IMR-90 (cell line): ENCODE data around the gene LYPD6. TPM values are rescaled to one million over a fixed set of nuclear protein-coding genes. Genes with fewer than 3 reads are reported as not detected.

Experiments used
- ATAC-seq: fragments of 200-7000 bp; cut with Tn5 transposase; 2 replicates; pipeline ENCODE4 v1.9.1; 2020; ENCODE audit warnings: low read depth, mild to moderate bottlenecking, moderate library complexity
- BruUV-seq: library from RNA; stranded (reverse); fragments of 400-500 nt; replicated peaks from 2 replicates; lab custom pipeline; 2021; lab: Mats Ljungman, UMichigan
- CTCF ChIA-PET: fragments of 300-600 bp; formaldehyde crosslinking; extraction: SDS; loops from one replicate; lab custom pipeline; 2021; ENCODE audit warnings: antibody characterized with exemption; lab: Yijun Ruan, JAX
- POLR2A ChIA-PET: fragments of 300-600 bp; sonication (Branson Sonifier 250); formaldehyde crosslinking; loops from one replicate; lab custom pipeline; 2022; ENCODE audit warnings: antibody characterized with exemption; ENCODE audit not compliant: unreplicated experiment; lab: Charles Lee
- DNase-seq: peaks from one replicate; pipeline ENCODE4 v3.0.0; 2013
- H2AFZ ChIP-seq: replicated peaks from 2 replicates; pipeline ENCODE3; 2013; ENCODE audit warnings: low read length, mild to moderate bottlenecking; ENCODE audit not compliant: poor library complexity
- H2AK5ac ChIP-seq: 2 replicates; pipeline ENCODE4 v1.6.1; 2013; ENCODE audit warnings: low read depth, low read length, inconsistent platforms
- H2AK9ac ChIP-seq: replicated peaks from 2 replicates; pipeline ENCODE3; 2013; ENCODE audit warnings: mild to moderate bottlenecking, low read depth, low read length, moderate library complexity; ENCODE audit not compliant: poor library complexity
- H2BK120ac ChIP-seq: 2 replicates; pipeline ENCODE4 v1.6.1; 2013; ENCODE audit warnings: low read depth, low read length, inconsistent platforms
- H2BK15ac ChIP-seq: 3 replicates; pipeline ENCODE4 v1.6.1; 2013; ENCODE audit warnings: low read depth, low read length, inconsistent platforms
- H2BK20ac ChIP-seq: 2 replicates; pipeline ENCODE4 v1.6.1; 2013; ENCODE audit warnings: low read depth, mild to moderate bottlenecking, inconsistent platforms, low read length, moderate library complexity
- H2BK5ac ChIP-seq: 2 replicates; pipeline ENCODE4 v1.6.1; 2013; ENCODE audit warnings: mild to moderate bottlenecking, low read depth, low read length, inconsistent platforms; ENCODE audit not compliant: poor library complexity, severe bottlenecking
- H3K14ac ChIP-seq: replicated peaks from 2 replicates; pipeline ENCODE4 v1.6.1; 2013; ENCODE audit warnings: low read depth, low read length, inconsistent platforms
- H3K18ac ChIP-seq: 2 replicates; pipeline ENCODE4 v1.6.1; 2013; ENCODE audit warnings: low read depth, low read length, control low read depth
- H3K23ac ChIP-seq: 2 replicates; pipeline ENCODE4 v1.6.1; 2013; ENCODE audit warnings: low read depth, low read length, inconsistent platforms
- H3K27ac ChIP-seq: 2 replicates; pipeline ENCODE4 v1.5.1; 2013; ENCODE audit warnings: mild to moderate bottlenecking, control low read depth, low read length; ENCODE audit not compliant: insufficient read depth
- H3K27me3 ChIP-seq: 2 replicates; pipeline ENCODE4 v1.6.1; 2013; ENCODE audit warnings: low read length; ENCODE audit not compliant: control insufficient read depth, insufficient read depth
- H3K36me3 ChIP-seq: 2 replicates; pipeline ENCODE4 v1.6.1; 2013; ENCODE audit warnings: low read length, mixed read lengths; ENCODE audit not compliant: control insufficient read depth, insufficient read depth
- H3K4ac ChIP-seq: 2 replicates; pipeline ENCODE4 v1.6.1; 2013; ENCODE audit warnings: low read depth, low read length, inconsistent platforms
- H3K4me1 ChIP-seq: 2 replicates; pipeline ENCODE4 v1.6.1; 2013; ENCODE audit warnings: low read length, mixed read lengths; ENCODE audit not compliant: control insufficient read depth, insufficient read depth
- H3K4me2 ChIP-seq: 2 replicates; pipeline ENCODE4 v1.6.1; 2013; ENCODE audit warnings: low read depth, mild to moderate bottlenecking, control low read depth, low read length, moderate library complexity
- H3K4me3 ChIP-seq: 2 replicates; pipeline ENCODE4 v1.5.1; 2013; ENCODE audit warnings: low read depth, mild to moderate bottlenecking, control low read depth, low read length, moderate library complexity; ENCODE audit not compliant: insufficient read depth
- H3K56ac ChIP-seq: 2 replicates; pipeline ENCODE4 v1.6.1; 2013; ENCODE audit warnings: low read length, inconsistent platforms; ENCODE audit not compliant: insufficient read depth; ENCODE audit errors: extremely low read depth
- H3K79me1 ChIP-seq, 2 experiments: 2 replicates each; pipeline ENCODE4 v1.6.1; 2013; ENCODE audit warnings: low read length in 2 of 2, inconsistent platforms in 1 of 2, low read depth in 1 of 2
- H3K9ac ChIP-seq: 2 replicates; pipeline ENCODE4 v1.6.1; 2013; ENCODE audit warnings: low read depth, low read length, control low read depth
- H3K9me1 ChIP-seq: 2 replicates; pipeline ENCODE4 v1.6.1; 2013; ENCODE audit warnings: low read length, inconsistent platforms; ENCODE audit not compliant: insufficient read depth
- H3K9me3 ChIP-seq: 2 replicates; pipeline ENCODE4 v1.6.1; 2013; ENCODE audit warnings: low read length; ENCODE audit not compliant: control insufficient read depth, insufficient read depth
- H4K20me1 ChIP-seq: 2 replicates; pipeline ENCODE4 v1.6.1; 2013; ENCODE audit warnings: low read length, inconsistent platforms; ENCODE audit not compliant: insufficient read depth
- H4K5ac ChIP-seq: 2 replicates; pipeline ENCODE4 v1.6.1; 2013; ENCODE audit warnings: mild to moderate bottlenecking, low read depth, low read length, control low read depth
- H4K8ac ChIP-seq, 2 experiments: 2 replicates each; pipeline ENCODE4 v1.6.1; 2013; ENCODE audit warnings: low read depth in 2 of 2, low read length in 2 of 2, control low read depth in 1 of 2, inconsistent platforms in 1 of 2
- H4K91ac ChIP-seq: 2 replicates; pipeline ENCODE4 v1.6.1; 2013; ENCODE audit warnings: low read depth, low read length, inconsistent platforms; ENCODE audit not compliant: insufficient read depth
- BHLHE40 ChIP-seq: fragments of 150-350 bp; IDR thresholded peaks from 2 replicates; pipeline ENCODE4 v1.6.1; 2016; ENCODE audit warnings: mild to moderate bottlenecking, low read depth, low read length
- CEBPB ChIP-seq: IDR thresholded peaks from 2 replicates; pipeline ENCODE4 v1.6.1; 2012; ENCODE audit warnings: low read depth, low read length, improper control_type of control experiment
- CHD1 ChIP-seq: IDR thresholded peaks from 2 replicates; pipeline ENCODE4 v1.6.1; 2012; ENCODE audit warnings: low read depth, low read length, improper control_type of control experiment
- CTCF ChIP-seq: conservative IDR thresholded peaks from 2 replicates; pipeline ENCODE4 v1.5.1; 2012; ENCODE audit warnings: mild to moderate bottlenecking, low read depth, low read length, improper control_type of control experiment
- ELK1 ChIP-seq: fragments of 150-350 bp; IDR thresholded peaks from 2 replicates; pipeline ENCODE4 v1.6.1; 2016; ENCODE audit warnings: low read depth, mild to moderate bottlenecking, low read length, moderate library complexity, borderline replicate concordance
- FOS ChIP-seq: fragments of 150-350 bp; IDR thresholded peaks from 2 replicates; pipeline ENCODE4 v1.6.1; 2016; ENCODE audit warnings: low read depth, low read length
- MAFK ChIP-seq: IDR thresholded peaks from 2 replicates; pipeline ENCODE4 v1.6.1; 2012; ENCODE audit warnings: low read depth, low read length, improper control_type of control experiment
- MAZ ChIP-seq: IDR thresholded peaks from 2 replicates; pipeline ENCODE4 v1.6.1; 2012; ENCODE audit warnings: low read depth, mild to moderate bottlenecking, low read length, improper control_type of control experiment, moderate library complexity, borderline replicate concordance
- MXI1 ChIP-seq: IDR thresholded peaks from 2 replicates; pipeline ENCODE4 v1.6.1; 2012; ENCODE audit warnings: low read depth, mild to moderate bottlenecking, low read length, moderate library complexity, borderline replicate concordance
- NFE2L2 ChIP-seq: fragments of 150-350 bp; IDR thresholded peaks from 2 replicates; pipeline ENCODE4 v1.6.1; 2016; ENCODE audit warnings: low read depth, mild to moderate bottlenecking, low read length
- POLR2A ChIP-seq: IDR thresholded peaks from 2 replicates; pipeline ENCODE4 v1.6.1; 2012; ENCODE audit warnings: mild to moderate bottlenecking, low read depth, low read length
- RAD21 ChIP-seq: IDR thresholded peaks from 2 replicates; pipeline ENCODE4 v1.6.1; 2012; ENCODE audit warnings: low read length, improper control_type of control experiment
- RCOR1 ChIP-seq: IDR thresholded peaks from 2 replicates; pipeline ENCODE4 v1.6.1; 2012; ENCODE audit warnings: mild to moderate bottlenecking, low read length, improper control_type of control experiment; ENCODE audit not compliant: insufficient replicate concordance
- RFX5 ChIP-seq: IDR thresholded peaks from 2 replicates; pipeline ENCODE4 v1.8.0; 2012; ENCODE audit warnings: low read depth, mild to moderate bottlenecking, low read length, moderate library complexity
- SMC3 ChIP-seq: fragments of 150-350 bp; IDR thresholded peaks from 2 replicates; pipeline ENCODE4 v1.6.1; 2016; ENCODE audit warnings: low read depth, mild to moderate bottlenecking, antibody characterized with exemption, low read length, moderate library complexity
- WGBS, 2 experiments: methylation state at CpG; one replicate each; pipeline versions ENCODE4 v1.1.5 to v1.1.7; 2013; ENCODE audit warnings: missing lambda C conversion rate in 2 of 2; ENCODE audit not compliant: insufficient read length in 1 of 2; ENCODE audit errors: extremely low coverage in 2 of 2; 5-methylcytosine and 5-hydroxymethylcytosine counted together
- dilution Hi-C: fragments of 300-500 bp; cut with HindIII; formaldehyde crosslinking; loops from one replicate; pipeline ENCODE4 v1.14.3; 2018; ENCODE audit warnings: low sequenced_read_pairs; ENCODE audit not compliant: unreplicated experiment
- in situ Hi-C: fragments of 300-500 bp; cut with MboI; formaldehyde crosslinking; loops from 3 replicates; pipeline ENCODE4 v1.14.3; 2019; ENCODE audit warnings: low sequenced_read_pairs, inconsistent platforms, mixed read lengths
- intact Hi-C: fragments of 100-400 bp; cut with micrococcal nuclease; formaldehyde crosslinking; loops from 2 replicates; pipeline ENCODE4 v1.10.0; 2022
- polyA plus RNA-seq, 3 experiments: library from polyadenylated mRNA; depleted of rRNA; stranded (reverse); fragments of >200 nt; gene quantifications; 2 replicates each; pipeline ENCODE4 v1.2.3, GENCODE V29; 2012; ENCODE audit warnings: low replicate concordance in 1 of 3
- total RNA-seq: library from RNA; depleted of rRNA; stranded (reverse); fragments of >200 nt; gene quantifications from 2 replicates; pipeline ENCODE4 v1.2.3, GENCODE V29; 2012
- TF ChIP-seq, protein P1 (sequence below): fragments of 150-350 bp; IDR thresholded peaks from 2 replicates; pipeline ENCODE4 v1.6.1; 2017; ENCODE audit warnings: mild to moderate bottlenecking, antibody characterized with exemption, low read length, low read depth

LYPD6 gene
- total and polyA plus RNA-seq, 2 of the 4 experiments (the other 2 are of a cell fraction), result 0.87 to 0.90 TPM

DNA sequence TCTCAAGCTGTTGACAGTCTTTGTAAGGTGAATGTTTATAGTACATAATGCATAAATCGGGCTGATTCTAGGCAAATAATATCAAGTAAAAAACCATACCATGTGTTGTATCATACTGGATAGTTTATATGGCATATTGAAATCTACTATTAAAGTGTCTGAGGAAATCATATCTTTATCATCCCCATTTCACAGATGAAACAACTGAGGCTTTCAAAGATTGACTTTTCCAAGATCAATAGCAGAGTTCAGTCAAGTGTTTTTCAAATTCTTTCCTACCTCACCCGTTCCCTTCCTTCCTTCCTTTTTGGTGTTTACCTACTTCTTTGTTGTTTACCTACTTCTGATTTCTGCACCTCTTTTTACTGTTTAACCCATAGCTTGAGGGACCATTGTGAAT is 2.0 kb downstream of the LYPD6 start:
- intact Hi-C loops, result loop anchor here (5.0 kb wide), 1 partner anchor 230 kb away; no protein-coding TSS in a partner anchor
- DNase-seq, result no peak
- no peak overlapping the region for H2BK5ac ChIP-seq
- H2AK9ac ChIP-seq, result no peak overlapping the region
- H3K56ac ChIP-seq, result no peak overlapping the region
- H3K27me3 ChIP-seq, result peaks cover 14% of the 10 kb centered on the region
- H3K9me1 ChIP-seq, result no peaks in the 10 kb centered on the region
- H4K8ac ChIP-seq, result no peak overlapping the region
- in situ Hi-C loops, result no loop called here
- H3K9me3 ChIP-seq, result no peaks in the 10 kb centered on the region
- H2BK120ac ChIP-seq, result no peak overlapping the region
- dilution Hi-C loops, result no loop called here
- H3K4me2 ChIP-seq, result no peak overlapping the region
- no peaks in the 10 kb centered on the region for H3K36me3 ChIP-seq
- ChIA-PET POLR2A (no interaction called here), CTCF (interaction anchor here (0.8 kb wide), 1 partner anchor 19 kb away, joined by 3 read pairs; no protein-coding TSS in a partner anchor)
- H2BK15ac ChIP-seq, result no peak overlapping the region
- H3K18ac ChIP-seq, result no peak overlapping the region
- no peak overlapping the region for H4K5ac ChIP-seq
- no peak overlapping the region for H4K91ac ChIP-seq
- no peak overlapping the region for H3K23ac ChIP-seq
- no peak for ATAC-seq
- no peak overlapping the region for H2BK20ac ChIP-seq
- no peak overlapping the region for H3K9ac ChIP-seq
- H3K4me1 ChIP-seq, result 0 out of 2 replicates have a peak, but pooled peaks cover 3% of the 10 kb centered on the region
- H3K79me1 ChIP-seq, result no peaks in the 10 kb centered on the region
- no peak overlapping the region for H3K4ac ChIP-seq
- H3K4me3 ChIP-seq, result no peak overlapping the region
- no peak overlapping the region for H2AFZ ChIP-seq
- H4K20me1 ChIP-seq, result no peaks in the 10 kb centered on the region
- H2AK5ac ChIP-seq, result no peak overlapping the region
- H3K27ac ChIP-seq, result no peak overlapping the region
- TF ChIP-seq MAFK (no peak), RCOR1 (no peak), NFE2L2 (no peak), RFX5 (no peak), CTCF (no peak), CHD1 (no peak), MAZ (no peak), MXI1 (no peak), SMC3 (no peak), CEBPB (no peak), BHLHE40 (no peak), ELK1 (no peak), POLR2A (no peak), RAD21 (no peak), FOS (no peak)
- TF ChIP-seq, protein P1, sequence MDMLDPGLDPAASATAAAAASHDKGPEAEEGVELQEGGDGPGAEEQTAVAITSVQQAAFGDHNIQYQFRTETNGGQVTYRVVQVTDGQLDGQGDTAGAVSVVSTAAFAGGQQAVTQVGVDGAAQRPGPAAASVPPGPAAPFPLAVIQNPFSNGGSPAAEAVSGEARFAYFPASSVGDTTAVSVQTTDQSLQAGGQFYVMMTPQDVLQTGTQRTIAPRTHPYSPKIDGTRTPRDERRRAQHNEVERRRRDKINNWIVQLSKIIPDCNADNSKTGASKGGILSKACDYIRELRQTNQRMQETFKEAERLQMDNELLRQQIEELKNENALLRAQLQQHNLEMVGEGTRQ, result no peak
- H3K14ac ChIP-seq, result no peak overlapping the region
- BruUV-seq, result no TSS peak
- WGBS, 2 experiments, result 71% methylated on average over 1 of the region's 2 CpGs; no CpG with 5 or more reads in 1 of the 2 experiments
